ENCODE results near the gene SV2C.
"Not testable (repeated sequence)": the region's sequence is repeated elsewhere in the genome, so short reads cannot be mapped to it uniquely, and the experiment has no call there.

Gene SV2C

GRCh38 chr5:76294573-76294972, 211.4 kb downstream of the SV2C start:
- no peaks in the 10 kb centered on the region for H3K27me3 ChIP-seq (ENCODE audit: control insufficient read depth, insufficient read depth, low read length)
- peaks cover 24% of the 10 kb centered on the region for H3K4me1 ChIP-seq
- H3K9me3 ChIP-seq (ENCODE audit: control insufficient read depth, low read length), result no peaks in the 10 kb centered on the region
- no peak overlapping the region for H3K9ac ChIP-seq
- H3K4me3 ChIP-seq (ENCODE audit: low read depth, low read length), result no peak overlapping the region
- H3K4me2 ChIP-seq (ENCODE audit: low read length), result no peak overlapping the region
- no peak overlapping the region for H2AFZ ChIP-seq
- TF ChIP-seq CTCF (IDR thresholded peaks at IDR 0.05), result no peak
- H3K27ac ChIP-seq, result no peak overlapping the region
- no peaks in the 10 kb centered on the region for H3K36me3 ChIP-seq (ENCODE audit: control insufficient read depth, insufficient read depth, low read length)
- H3K79me2 ChIP-seq, result no peaks in the 10 kb centered on the region

- Histone ChIP-seq H3K4me2 (ENCODE audit: low read length) (no peak overlapping the region), H3K27ac (no peak overlapping the region), H3K27me3 (ENCODE audit: control insufficient read depth, insufficient read depth, low read length) (no peaks in the 10 kb centered on the region), H3K79me2 (no peaks in the 10 kb centered on the region), H2AFZ (no peak overlapping the region), H3K9ac (no peak overlapping the region), H3K4me1 (peaks cover 8% of the 10 kb centered on the region), H3K4me3 (ENCODE audit: low read depth, low read length) (no peak overlapping the region), H3K9me3 (ENCODE audit: control insufficient read depth, low read length) (no peaks in the 10 kb centered on the region), H3K36me3 (ENCODE audit: control insufficient read depth, insufficient read depth, low read length) (no peaks in the 10 kb centered on the region)
- no peak for TF ChIP-seq CTCF (IDR thresholded peaks at IDR 0.05)
Observed at GRCh38 chr5:76298852-76299251, 215.7 kb downstream of the SV2C start.

- Histone ChIP-seq H3K4me2 (ENCODE audit: low read length) (no peak overlapping the region), H3K4me3 (ENCODE audit: low read depth, low read length) (no peak overlapping the region), H2AFZ (peak overlapping the region; percentile 47), H3K79me2 (no peaks in the 10 kb centered on the region), H3K27me3 (ENCODE audit: control insufficient read depth, insufficient read depth, low read length) (no peaks in the 10 kb centered on the region), H3K9me3 (ENCODE audit: control insufficient read depth, low read length) (no peaks in the 10 kb centered on the region), H3K36me3 (ENCODE audit: control insufficient read depth, insufficient read depth, low read length) (no peaks in the 10 kb centered on the region), H3K27ac (no peak overlapping the region), H3K4me1 (peaks cover 8% of the 10 kb centered on the region), H3K9ac (no peak overlapping the region)
- no peak for TF ChIP-seq CTCF (IDR thresholded peaks at IDR 0.05)
Observed at GRCh38 chr5:76299592-76299991, 216.4 kb downstream of the SV2C start.

- H3K9me3 ChIP-seq (ENCODE audit: control insufficient read depth, low read length); H3K4me2 ChIP-seq (ENCODE audit: low read length); H2AFZ ChIP-seq; H3K79me2 ChIP-seq; H3K27ac ChIP-seq; H3K27me3 ChIP-seq (ENCODE audit: control insufficient read depth, insufficient read depth, low read length); H3K9ac ChIP-seq; H3K36me3 ChIP-seq (ENCODE audit: control insufficient read depth, insufficient read depth, low read length); H3K4me1 ChIP-seq; H3K4me3 ChIP-seq (ENCODE audit: low read depth, low read length): not testable (repeated sequence)
Observed at GRCh38 chr5:76301932-76302331, 218.7 kb downstream of the SV2C start.

- H3K4me3 ChIP-seq (ENCODE audit: low read depth, low read length); H3K36me3 ChIP-seq (ENCODE audit: control insufficient read depth, insufficient read depth, low read length); H3K79me2 ChIP-seq; H3K27ac ChIP-seq; H3K9me3 ChIP-seq (ENCODE audit: control insufficient read depth, low read length); H3K27me3 ChIP-seq (ENCODE audit: control insufficient read depth, insufficient read depth, low read length); H3K9ac ChIP-seq; H3K4me1 ChIP-seq; H2AFZ ChIP-seq; H3K4me2 ChIP-seq (ENCODE audit: low read length): not testable (repeated sequence)
Observed at GRCh38 chr5:76302661-76303060, 219.5 kb downstream of the SV2C start.

GRCh38 chr5:76303921-76304320, 220.7 kb downstream of the SV2C start:
- no peaks in the 10 kb centered on the region for H3K27me3 ChIP-seq (ENCODE audit: control insufficient read depth, insufficient read depth, low read length)
- H3K79me2 ChIP-seq, result no peaks in the 10 kb centered on the region
- H3K4me3 ChIP-seq (ENCODE audit: low read depth, low read length), result no peak overlapping the region
- H3K4me1 ChIP-seq, result peaks cover 6% of the 10 kb centered on the region
- no peak overlapping the region for H3K27ac ChIP-seq
- no peaks in the 10 kb centered on the region for H3K9me3 ChIP-seq (ENCODE audit: control insufficient read depth, low read length)
- H3K36me3 ChIP-seq (ENCODE audit: control insufficient read depth, insufficient read depth, low read length), result no peaks in the 10 kb centered on the region
- no peak overlapping the region for H3K4me2 ChIP-seq (ENCODE audit: low read length)
- TF ChIP-seq CTCF (IDR thresholded peaks at IDR 0.05), result no peak
- peak overlapping the region; percentile 4 for H2AFZ ChIP-seq
- H3K9ac ChIP-seq, result no peak overlapping the region
